T-helper 1 cell (primary cell): ENCODE measurements around the gene TADA1.

ENCODE experiments used
- DNase-seq, 5 donors: peaks; one replicate each; pipeline ENCODE4 v3.0.0-alpha.2; 2012 to 2020
- total RNA-seq, 4 donors: gene quantifications; one replicate each; lab custom pipeline; 2026; lab: John Stamatoyannopoulos, UW

The TADA1 gene, protein sequence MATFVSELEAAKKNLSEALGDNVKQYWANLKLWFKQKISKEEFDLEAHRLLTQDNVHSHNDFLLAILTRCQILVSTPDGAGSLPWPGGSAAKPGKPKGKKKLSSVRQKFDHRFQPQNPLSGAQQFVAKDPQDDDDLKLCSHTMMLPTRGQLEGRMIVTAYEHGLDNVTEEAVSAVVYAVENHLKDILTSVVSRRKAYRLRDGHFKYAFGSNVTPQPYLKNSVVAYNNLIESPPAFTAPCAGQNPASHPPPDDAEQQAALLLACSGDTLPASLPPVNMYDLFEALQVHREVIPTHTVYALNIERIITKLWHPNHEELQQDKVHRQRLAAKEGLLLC
- 12.5 to 18.8 (median 16.2) reads per million in 4 donors for total RNA-seq

DNA sequence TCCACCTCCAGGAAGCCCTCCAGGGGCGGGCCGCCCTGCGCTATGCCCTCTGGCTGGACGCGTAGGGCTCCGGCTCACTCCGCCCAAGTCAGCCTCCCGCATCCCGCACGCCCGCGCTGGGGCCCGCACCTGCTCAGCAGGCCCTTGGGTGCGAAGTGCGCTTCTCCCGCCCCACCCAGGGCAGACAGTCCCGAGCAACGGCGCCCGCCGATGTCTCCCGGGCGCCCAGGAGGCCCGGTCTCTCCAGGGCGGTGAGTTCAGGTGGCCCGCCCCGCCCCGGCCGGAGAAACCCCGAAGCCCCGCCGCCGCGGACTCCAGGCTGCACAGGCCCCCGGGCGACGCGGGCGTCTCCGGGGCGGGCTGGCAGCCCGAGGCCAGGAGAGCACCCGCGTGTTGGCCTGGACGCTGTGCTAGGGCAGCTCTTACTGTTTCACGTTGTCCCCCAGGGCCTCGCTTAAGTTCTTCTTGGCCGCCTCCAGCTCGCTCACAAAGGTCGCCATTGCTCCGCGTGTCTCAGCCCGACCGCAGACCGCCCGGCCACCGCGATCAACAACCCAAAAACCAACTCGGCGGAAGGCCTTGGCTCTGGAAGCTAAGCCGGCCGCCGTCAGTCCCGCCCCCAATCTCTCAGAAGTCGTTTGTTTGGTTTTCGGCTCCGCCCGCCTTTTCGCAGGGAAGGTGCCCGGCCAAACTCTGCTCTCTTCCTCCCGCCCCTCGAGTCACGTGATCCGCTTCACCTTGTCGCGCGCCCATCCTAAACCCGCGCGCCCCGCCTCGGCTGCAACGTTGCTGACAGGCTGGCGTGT is at the start of gene TADA1:
TSS of gene TADA1 (minus strand) at position 531 of the 806 bp plus-strand sequence. CDS start at position 500, 31 bp downstream.
- peak; percentile 95 to 99 (median 98) for DNase-seq

DNA sequence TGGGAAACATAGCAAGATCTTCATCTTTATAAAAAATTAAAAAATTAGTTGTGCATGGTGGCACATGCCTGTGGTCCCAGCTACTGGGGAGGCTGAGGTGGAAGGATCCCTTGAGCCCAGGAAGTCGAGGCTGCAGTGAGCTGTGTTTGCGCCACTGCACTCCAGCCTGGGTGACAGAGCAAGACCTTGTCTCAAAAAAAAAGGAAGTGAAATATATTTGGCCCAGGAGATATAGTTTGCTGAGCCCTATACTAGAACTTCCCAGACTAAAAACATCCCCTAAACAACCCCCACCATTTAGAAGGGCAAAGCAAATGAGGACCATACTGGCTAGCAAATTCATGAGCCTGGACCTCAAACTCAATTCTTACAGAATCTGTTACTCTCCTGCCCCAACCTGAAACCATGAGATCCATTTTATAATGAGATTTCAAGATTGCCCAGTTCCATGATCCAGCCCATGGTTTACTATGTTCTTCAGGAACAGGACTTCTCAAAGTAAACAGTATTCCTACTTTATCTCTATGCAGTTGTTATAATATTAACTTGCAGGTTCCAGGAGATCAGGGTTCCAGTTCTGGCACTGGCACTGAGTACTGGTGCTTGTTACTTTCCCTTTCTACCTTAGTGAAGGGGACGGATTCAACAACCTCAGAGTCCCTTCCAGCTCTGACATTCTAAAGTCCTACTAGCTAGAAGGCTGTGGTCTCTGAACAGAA is 48.9 kb upstream of the TADA1 start:
- DNase-seq: no peak

DNA sequence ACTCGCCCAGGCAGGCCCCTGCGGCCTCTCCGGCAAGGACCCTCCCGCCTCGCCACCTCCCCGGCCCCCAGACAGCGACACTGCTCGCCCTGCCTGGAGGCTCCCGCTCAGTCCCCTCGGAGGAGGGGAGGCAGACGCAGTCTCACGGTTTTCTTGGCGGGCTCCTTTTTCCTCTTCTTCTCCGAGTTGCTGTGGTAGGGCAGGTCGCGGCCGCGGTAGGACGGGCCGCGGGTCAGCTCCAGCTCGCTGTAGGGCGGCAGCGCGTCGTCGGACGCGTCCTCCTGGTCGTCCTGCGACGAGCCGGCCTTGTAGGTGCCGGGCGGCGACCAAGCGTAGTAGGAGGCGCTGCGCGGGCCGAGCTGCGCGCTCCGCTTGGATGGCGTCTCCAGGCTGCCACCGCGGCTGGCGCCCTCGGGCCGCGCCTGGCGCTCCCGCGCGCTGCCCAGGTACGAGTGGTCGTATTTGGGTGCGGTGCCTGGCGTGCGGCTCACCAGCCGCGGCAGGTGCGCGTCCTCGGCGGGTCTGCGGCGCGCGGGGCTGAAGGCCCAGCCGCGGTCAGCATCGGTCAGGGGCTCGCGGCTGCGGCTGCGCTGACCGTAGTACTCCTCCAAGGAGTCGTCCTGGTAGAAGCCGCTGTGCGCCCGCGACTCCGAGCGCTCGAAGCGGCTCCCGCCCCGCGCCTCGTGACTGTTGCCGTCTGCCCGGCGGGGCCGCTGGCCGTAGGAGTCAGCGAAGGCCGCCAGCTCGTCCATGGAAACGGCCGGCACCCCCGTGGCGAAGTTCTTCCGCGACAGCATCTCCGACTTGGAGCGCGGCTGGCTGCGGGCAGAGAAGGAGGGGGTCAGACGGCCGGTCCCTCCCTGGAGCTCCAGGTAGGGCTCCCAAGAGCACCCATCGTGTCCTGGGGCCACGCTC is 44.8 kb upstream of the TADA1 start:
- no peak for DNase-seq

DNA sequence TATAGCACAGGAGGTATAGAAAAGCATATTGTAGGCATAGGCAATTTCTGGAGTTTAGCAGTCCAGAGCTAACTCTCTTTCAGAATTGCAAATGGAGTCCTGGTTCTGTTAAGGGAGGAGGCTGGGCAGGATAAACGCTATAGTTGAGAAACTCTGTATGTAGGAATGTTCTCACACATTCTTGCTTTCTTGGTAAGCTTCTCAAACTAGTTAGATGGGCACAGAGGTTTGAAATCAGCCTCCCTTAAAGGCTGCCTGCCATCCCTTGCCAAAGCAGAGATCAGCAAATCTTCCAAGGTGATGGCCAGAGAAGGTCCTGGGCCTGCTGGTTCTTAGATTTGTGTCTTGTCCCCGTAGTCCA is 42.9 kb upstream of the TADA1 start:
- DNase-seq: no peak

DNA sequence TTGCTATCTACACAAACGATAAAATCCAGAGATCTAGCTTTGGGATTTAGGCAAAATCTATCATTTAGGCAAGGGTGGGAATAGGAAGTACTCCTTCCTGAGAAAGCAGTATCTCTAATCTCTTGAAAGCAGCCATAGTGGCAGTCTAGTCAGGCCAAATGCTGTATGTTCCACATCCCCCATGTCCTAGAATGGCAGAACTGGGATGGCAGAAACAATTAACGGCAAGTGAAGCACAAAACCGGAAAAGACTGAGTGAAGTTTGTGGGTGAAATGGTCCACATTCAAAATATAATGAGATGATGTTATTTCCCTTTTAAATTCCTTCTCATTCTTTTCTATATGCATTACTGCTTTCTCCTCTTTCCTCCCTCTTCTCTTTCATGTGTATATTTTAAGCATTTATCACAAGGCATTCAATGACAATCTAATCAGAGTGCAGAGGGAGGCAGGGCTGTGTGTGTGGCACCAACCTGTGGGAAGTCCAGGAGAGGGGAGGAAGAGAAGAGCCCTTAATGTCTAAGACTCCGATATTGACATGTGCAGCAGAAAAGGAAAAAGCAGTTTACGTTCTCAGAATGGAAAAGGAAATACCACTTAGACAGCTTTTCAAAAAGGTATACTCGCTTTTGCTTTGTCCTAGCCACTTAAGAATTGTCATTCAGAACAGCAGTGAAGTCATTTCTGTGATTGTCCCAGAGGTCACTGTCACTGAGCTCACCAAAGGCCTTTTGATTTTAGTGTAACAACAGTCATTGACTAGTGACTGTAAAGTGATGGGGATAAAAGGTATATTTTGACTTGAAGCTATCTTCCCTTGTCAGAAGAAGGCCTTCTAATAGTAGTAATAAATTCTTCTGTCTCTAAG is 42.3 kb upstream of the TADA1 start:
- no peak for DNase-seq

DNA sequence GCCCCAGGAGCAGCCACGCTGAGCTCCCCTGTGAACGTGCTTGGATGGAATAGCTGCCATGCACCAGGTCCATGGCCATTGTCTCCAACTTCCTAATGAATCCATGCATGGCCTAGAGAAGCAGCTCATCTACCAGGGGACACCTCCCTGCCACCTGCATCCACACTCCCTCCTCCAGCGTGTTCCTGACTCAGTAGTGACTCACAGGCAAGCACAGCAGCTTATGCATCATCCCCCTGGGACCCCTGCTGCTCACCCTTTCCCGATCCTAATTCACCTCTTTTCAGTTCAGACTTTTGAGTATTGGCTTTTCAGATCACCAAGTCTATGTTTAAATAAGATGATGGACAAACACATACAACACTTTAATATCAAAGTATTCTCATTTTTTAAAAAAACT is 39.9 kb upstream of the TADA1 start:
- no peak for DNase-seq

DNA sequence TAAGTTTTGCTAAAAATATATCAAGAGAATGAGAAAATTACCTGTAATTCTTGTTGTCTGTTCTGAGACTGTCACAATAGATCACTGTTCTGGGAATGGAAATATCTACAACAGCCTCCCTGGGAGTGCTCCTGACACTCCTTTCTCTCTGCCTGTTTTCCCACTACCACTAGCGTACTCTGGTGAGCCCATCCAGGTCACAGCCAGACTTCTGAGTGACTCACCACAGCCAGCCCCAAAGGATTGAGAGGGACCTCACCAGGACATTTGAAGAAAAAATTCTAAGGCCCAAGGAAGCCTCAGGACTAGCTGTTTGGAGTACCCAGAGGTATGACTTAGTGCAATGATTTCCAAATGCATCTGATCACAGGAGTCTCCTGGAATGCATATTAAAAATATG is 39.0 kb upstream of the TADA1 start:
- DNase-seq: no peak

DNA sequence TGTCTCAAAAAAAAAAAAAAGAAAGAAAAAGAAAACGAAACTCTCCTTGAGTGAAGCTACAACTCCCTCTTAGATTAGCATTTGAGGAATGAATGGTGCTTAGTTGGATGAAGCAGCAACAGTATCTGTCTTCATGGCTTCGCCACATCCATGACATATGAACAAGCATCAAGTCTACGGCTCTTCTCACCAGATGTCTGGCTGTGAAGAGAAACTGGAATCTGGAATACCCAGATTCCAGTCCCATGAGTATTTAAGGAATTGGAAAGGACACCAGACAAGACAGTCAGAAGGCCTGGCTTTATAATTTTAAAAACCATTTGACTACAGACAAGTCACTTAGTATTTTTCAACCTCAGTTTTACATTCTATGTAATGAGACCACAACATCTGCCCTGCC is 38.0 kb upstream of the TADA1 start:
- DNase-seq: no peak

DNA sequence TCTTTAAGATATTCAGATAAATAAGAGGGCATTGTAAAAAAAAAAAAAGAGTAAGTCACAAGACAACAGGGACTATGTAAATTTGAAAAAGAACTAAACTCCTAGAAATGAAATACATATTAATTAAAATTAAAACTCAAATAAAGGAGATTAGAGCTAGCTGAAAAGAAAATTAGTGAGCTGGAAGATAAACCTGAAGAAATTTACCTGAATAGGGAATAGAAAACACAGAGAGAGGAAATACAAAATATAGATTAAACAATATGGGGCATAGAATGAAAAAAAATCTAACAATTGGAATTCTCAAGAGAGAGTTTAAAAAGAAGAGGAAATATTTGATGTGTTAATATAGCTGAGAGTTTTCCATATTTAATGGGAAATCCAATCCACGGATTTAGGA is 35.6 kb upstream of the TADA1 start:
- no peak for DNase-seq

DNA sequence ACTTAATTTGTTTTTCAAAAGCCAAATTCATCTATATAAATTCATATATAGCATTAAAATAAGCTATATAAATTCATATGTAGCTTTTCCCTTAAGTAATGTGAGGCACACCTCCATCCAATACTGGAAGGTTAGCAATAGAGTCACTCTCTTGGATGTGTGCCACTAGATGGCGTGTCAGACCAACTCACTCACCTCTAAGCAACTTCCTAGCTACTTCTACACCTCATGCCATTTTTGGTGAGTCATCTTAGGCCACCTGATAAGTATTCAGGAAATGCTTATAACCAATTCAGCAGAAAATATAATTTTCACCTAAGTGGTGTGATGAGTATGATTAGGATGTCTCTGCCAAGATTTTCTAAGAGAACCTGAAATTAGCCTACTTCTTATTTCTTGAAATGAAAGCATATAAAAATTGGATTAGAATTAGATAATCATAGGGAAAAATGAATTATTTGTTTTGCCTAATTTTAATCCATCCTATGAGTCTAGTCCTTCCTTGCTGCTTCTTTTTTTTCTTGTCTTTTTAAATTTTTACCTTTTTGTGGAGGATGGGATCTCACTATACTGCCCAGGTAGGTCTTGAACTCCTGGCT is 34.4 kb upstream of the TADA1 start:
- DNase-seq: peak; percentile 34 to 87 (median 67)

DNA sequence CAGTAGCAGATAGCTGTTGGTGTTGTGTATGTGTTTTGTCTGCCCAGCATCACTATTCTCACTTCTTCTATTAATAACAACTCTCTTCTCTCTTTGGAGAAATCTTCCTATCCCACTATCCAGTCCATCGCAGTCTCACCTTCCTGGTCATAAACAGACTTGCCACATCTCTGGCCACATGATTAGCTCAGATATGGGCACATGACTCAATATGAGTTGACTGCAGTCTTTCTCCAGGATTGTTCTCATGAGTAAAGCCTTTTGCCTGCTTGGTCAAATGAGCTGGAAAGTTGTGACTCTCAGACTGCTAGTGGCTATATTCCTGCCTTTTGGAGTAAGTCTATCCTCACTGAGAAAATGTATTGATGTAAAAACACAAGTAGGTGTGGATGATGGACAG is 32.9 kb upstream of the TADA1 start:
- DNase-seq: no peak

DNA sequence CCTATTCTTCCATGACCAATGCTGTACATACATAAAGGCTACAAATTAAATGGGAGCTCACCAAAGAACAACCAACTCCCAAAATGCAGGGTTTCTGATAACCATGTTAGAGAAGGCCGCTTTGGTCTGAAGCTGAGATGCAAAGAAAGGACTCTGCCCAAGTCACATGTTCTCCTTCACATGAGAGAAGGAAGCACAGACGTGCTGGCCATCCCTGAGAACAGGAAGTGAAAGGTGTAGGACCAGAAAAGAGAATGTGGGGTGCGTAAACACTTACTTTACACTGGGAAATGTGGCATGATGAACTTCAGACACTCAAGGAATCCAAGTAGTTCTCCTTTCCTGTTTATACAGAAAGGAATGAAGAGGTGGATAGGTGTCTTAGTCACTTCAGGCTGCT is 31.7 kb upstream of the TADA1 start:
- no peak for DNase-seq

DNA sequence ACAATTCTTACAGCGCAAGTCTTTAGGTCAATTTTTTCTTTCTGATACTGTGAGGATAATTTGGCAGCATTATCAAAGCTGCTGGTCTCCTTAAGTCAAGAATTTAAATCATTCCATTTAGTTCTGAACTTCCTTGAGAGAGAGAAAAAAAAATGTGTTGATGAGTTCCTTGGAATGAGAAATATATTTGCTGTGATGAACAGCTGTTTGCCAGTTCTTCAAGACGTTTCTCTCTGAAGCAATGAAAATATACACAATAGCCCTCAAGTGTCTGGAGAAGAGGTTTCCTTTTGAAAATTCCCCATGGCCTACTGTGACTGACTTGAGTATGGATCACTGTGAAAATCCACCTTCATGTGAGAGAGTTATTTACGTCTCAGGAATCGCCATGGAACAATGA is 31.0 kb upstream of the TADA1 start:
- DNase-seq: no peak

DNA sequence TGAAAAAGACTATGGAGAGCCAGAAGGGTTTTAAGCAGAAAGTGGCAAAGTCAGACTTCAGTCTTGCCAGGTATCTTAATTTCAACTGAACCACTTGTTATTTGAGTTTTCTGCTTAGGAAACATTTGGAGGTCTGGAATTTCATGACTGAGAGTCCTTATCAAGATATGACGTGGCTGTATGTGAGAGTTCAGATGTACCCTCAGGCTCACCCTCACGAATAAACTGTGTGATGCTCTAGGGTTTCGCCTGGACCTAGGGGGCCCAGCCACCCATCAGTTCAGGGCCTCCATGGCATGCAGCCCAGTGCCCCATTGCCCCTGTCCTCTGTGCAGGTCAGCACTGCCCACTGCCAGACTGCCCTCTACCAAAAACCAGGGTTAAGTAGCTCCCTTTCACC is 30.6 kb upstream of the TADA1 start:
- DNase-seq: no peak

DNA sequence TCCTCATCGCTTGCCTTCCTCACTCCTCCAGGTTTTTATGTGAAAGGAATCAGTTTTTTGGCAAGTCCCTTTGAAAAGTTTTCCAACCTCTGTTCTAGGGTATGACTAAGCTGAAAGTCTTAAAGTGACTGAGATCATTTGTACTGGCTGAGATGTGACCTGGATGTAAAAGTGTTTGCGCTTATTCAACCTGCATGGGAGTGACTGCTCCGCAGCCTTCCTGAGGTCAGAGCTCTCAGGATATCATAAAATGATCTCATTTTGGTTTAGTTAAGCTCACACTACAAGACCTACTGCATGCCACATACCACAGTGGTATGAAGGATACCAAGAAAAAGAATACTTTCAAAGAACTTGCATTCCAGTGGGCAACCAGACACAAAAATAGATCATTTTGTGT is 29.8 kb upstream of the TADA1 start:
- DNase-seq: peak in 1 of 5 donors; percentile 54

DNA sequence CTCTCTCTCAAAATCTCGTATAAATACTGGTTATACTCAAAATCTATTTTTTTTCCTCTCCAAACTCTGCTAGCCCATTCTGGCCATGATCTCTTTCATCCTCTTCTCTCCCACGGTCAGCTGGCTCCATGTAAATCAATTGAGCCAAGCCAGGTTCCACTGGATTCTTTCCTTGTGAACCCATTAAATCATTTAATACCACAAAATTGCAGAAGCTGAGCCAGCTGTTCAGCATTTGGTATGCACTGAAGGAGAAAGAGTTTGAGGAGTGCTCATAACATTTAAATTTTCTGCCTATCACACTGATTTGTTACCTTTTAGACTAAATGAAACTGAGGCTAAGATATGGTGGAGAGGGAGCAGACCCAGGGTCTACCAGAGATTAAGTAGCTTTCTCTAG is 29.1 kb upstream of the TADA1 start:
- no peak for DNase-seq

DNA sequence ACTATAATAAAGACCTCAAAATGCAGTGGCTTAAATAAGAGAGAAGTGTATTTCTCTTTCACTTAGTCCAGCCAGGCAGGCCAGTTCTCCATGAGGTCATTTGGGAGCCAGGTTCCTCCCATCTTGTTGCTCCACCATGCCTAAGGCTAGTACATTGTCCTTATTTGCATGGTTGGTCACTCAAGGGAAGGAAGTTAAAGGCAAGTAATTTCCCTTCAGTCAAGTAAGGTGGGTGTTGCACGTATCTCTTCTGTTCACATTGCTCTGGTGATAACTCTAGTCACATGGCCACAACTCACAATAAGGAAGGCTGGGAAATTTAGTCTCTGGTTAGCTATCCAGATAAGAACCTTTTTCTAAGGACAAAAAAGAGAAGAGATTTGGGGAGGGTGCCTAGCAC is 27.2 kb upstream of the TADA1 start:
- no peak for DNase-seq

DNA sequence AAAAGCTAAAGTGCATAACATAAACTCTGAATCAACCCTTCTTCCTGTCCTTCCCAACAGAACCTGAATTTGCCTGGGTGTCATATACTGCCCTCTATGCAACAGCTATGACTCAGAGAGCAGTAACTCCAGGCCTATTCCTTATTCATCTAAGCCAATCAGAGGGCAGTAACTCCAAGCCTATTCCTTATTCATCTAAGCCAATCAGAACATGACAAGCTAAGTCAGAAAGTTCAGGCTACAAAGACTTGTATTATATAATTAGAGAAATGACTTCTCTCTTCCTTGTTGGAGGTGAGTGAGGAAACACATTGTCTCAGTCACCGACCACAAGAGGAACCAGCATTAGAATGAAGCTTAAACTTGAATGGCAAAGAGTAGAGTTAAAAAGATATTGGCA is 26.2 kb upstream of the TADA1 start:
- no peak for DNase-seq

DNA sequence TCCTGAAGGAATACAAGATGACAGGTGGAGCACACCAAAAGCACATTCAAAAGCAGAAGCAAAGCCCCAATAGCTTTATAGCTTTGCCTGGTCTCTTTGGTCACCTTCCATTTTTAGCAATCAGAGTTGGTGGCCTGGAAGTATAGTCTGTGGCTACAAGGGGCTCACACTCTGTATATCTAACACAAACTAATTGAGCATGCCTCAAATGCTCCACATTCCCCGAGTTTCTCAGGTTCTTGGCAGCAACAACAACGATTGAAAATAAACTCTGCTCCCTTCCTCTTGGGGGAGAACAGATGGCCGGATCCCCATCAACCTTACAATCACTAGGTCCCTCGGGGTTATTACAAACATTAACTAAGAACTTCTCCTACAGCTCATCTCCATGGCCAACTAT is 24.9 kb upstream of the TADA1 start:
- DNase-seq: no peak

DNA sequence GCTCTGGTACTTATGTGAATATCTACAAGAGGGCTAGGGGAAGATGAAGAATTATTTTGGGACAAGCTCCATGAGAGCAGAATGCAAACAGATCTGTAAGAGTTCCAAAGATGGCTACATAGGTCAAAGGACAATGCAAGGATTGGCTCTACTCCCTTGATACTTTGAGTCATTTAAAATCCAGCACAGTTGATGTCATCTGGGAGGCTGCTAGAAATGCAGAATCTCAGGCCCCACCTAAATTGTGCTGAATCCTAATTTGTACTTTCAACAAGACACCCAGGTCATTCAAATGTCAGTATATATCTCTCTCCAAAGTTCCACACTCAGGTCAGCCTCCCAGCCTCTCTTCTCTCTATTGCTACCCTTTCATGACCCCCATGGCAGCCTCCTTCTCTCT is 23.7 kb upstream of the TADA1 start:
- no peak for DNase-seq

DNA sequence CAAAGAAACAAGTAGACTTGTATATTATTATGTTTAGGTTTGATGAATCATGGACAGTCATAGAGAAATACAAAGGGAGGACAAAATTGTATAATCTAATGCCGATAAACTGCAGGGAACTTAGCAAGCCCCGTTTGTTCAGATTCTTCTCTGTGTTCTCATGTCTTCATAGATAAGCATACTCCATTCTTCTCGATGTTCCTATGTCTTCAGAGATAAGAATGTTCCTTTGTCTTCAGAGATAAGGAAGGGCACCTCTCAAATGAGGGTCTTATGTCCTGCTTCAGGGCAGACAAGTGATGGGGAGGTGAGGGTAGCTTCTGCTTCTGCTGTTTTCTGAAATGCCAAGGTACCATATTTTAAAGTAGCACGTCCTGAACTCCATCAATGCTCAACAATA is 19.7 kb upstream of the TADA1 start:
- no peak for DNase-seq
